GOT3 (cell line): ENCODE results near the gene RAPGEF1.

Source experiments
- DNase-seq: peaks from one replicate; lab custom pipeline; 2025; ENCODE audit warnings: mixed read lengths; lab: John Stamatoyannopoulos, UW

The RAPGEF1 gene

DNA sequence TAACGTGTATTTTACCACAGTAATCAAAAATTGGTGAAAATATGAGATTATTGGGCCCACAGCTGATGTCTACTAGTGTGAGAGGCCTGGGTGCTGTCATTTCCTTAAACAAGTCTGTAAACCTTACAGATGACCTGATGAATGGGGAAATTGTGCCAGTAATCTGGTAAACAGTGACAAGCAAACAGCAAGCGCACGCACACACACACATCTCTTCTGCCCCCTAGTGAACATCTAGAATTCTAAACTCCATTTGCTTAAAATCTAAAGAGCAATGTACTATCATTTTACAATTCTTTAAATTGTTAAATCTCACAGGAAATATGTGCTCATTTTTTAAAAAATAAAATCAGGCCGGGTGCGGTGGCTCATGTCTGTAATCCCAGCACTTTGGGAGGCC lies 7.5 kb upstream of the RAPGEF1 start:
- DNase-seq: no peak

DNA sequence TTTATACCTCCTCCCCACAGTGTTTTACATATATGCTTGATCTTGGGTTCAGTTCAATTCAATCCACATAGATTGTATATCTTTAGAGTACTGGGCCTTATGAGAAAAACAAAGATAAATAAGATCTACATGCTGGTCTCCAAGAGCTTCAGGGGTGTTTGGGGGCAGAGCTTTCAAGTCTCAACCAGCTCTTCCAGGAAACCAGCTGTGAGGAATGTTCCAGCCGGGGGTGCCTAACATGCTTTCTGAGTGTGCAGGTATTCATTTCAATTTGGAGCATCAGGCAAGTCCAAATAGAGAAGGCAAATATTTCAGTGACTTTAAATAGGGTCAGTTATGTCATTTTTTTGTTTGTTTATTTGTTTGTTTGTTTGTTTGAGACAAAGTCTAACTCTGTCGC lies 5.7 kb upstream of the RAPGEF1 start:
- DNase-seq: no peak

GRCh38 chr9:131744720-131745201 lies 4.9 kb upstream of the RAPGEF1 start:
- DNase-seq: no peak

- no peak for DNase-seq
Measured at GRCh38 chr9:131744171-131744719, 4.4 kb upstream of the RAPGEF1 start.

- DNase-seq: no peak
Measured at GRCh38 chr9:131743501-131743900, 3.6 kb upstream of the RAPGEF1 start.

GRCh38 chr9:131743096-131743495 lies 3.2 kb upstream of the RAPGEF1 start:
- DNase-seq: no peak

DNA sequence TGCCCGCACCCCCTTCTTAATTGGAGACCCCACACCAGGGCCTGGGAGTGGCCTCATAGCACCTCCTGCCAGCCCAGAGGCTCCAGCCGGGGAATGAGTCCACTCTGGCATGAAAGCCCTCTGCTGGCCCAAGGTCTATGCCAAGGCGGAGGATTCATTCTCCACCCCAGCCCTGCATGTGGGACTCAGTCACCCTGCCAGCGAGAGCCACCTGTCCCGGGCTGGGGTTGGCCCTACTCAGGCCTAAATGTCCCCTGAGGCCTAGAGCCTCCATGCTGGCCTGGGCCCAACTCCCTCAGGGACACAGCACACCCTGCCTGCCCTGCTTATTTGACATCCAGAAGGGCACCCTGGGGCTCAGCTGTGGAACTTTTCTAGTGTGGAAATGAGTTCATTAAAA lies 1.0 kb upstream of the RAPGEF1 start:
- DNase-seq: no peak

DNA sequence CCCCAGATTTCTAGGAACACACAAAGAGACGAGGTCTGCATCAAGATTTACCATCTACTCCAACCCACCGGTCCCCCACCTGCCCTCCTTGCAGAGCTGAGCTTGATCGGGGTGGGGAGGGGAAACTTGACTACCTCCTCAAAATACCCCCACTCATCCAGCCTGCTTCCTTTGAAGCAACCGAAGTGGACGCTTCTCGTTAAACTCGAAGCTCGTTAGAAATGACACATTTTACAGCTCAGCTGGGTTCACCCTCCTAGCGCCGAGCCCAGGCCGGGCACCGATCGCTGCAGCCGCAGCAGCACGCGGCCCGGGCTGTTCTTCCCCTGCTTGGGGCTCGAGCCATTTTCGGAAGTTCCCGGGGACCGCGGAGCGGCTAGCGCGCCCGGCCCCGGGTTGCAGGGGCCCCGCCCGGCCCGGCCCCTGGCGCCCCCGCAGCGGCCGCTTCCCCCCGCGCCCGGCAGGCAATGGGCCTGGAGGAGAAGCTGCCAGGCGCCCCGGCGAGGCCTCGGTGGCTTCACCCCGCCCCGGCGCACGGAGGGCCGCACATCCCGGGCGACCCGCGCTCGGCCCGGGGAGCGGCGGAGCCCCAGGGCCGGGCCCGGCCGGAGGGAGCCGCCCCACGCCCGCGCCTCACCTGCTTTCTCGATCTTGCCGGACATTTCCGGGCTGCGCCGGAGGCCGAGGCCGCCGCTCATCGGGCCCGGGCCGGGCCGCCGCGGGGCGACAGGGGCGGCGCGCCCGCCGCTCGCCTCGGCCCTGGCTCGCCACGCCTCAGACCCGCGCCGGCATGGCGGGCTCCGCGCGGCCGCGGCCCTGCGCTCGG lies 530 bp downstream of the RAPGEF1 start:
- DNase-seq: no peak

DNA sequence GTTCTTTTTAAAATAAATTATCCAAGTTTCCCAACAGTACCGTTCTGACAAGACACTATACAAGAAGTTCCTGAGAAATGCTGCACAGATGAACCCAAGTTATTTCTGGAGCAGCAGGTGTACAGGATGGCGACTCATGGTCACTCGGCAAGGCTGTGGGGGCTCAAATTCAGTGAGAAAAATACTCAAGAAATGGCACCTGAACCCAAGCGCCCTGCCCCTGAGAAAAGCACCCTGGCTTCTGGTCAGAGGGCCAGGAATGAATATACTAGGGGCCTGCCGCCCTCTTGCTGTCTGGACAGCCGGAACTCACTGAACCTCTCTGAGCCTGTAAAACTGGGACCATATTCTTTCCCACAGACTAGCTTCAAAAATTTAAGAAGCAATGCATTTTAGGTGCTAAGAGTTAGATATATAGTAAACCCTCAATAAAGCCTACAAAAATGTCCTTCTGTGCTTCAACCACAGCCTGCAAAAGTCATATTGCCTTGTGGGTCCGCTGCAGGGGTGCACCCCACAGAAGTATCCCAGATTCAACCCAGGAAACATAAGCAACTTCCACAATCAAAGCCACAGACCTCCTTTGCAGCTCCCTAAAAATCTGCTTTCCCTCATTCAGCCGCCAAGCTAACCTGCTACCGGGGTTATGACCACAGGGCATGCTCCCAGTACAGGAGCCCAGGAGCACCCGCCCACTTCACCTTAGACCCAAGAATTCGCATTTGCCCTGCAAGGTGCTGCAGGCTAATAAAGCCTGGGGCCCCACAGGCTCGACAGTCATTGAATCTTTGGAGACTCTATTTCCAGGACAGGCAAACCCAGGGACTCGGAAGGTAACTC lies 1.4 kb downstream of the RAPGEF1 start:
- DNase-seq: no peak

DNA sequence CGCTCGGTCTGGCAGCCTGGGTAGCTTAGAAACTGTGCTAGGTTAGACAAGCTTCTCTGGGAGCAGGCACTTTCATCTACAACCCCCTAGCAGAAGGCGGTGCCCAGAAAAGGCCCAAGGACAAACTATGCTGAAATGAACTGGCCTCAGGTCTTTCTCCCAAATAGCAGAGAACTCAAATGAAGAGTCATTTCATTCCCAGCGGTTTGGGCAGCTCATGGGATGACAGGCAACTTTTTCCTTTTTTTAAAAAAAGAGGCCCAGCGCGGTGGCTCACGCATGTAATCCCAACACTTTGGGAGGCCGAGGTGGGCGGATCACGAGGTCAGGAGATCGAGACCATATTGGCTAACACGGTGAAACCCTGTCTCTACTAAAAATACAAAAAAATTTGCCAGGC lies 2.5 kb downstream of the RAPGEF1 start:
- no peak for DNase-seq

- DNase-seq: no peak
Measured at GRCh38 chr9:131736431-131736830, 3.4 kb downstream of the RAPGEF1 start.

GRCh38 chr9:131735238-131736128 lies 4.4 kb downstream of the RAPGEF1 start:
- no peak for DNase-seq

DNA sequence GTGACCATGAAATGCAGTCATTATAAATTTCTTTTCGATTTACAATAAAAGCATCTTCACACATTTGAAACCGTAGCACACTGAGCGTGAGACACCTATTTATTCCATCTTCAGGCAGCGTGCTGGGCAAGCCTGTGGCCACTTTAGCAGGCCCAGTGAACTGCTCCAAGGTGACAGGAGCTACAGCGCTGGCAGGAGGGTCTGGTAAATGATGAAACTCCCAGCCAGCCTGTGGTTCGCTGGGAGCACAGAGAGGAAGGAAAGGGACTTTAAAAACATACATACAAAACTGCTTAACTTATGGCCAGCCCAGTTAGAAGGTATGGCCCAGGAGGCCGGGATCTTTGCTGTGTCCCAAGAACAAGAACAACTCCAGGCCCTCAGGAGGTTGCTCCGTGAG lies 5.1 kb downstream of the RAPGEF1 start:
- no peak for DNase-seq

DNA sequence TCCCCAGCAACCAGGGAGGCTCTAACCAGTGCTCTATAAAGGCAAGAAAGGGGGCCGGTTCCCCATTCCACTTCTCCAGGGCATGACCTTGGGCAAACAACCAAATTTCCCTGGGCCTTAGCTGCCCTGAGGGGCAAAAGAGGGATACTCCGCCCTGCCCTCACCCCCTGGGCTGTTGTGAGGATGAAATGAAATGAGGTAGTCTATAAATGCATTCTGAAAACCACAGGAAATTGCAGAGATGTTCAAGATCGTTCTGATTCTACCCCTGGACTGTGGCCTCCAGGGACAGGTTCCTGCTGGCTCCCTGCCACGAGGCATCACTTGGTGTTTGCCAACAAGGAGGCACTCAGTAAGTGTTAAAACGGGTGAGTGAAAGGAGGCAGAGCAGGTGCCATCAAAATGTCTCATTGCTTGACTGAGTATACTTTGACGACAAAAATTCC lies 5.7 kb downstream of the RAPGEF1 start:
- DNase-seq: no peak

DNA sequence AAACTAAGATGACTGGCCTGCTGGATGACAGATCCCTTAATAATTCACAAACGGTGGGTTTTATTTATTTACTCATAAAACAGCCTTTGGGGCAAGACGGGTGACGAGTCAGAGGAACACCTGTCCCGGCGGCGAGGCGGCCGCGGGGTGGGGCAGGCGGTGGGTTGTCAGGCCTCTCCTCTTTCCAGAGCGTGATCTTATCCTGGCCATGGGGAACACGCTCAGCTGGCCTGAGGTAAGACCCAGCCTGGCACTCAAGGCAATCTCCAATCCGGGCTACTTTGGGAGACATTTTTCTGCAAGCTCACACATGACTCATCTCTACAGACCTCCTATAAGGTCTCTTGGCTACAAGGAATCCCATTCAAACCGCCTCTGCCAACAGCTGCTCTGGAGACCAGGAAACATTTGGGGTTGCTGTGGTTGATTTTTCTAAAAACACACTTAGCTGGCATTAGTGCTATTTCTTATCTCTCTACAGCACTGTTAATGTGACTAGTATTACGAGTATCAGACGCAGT lies 6.3 kb downstream of the RAPGEF1 start:
- no peak for DNase-seq

DNA sequence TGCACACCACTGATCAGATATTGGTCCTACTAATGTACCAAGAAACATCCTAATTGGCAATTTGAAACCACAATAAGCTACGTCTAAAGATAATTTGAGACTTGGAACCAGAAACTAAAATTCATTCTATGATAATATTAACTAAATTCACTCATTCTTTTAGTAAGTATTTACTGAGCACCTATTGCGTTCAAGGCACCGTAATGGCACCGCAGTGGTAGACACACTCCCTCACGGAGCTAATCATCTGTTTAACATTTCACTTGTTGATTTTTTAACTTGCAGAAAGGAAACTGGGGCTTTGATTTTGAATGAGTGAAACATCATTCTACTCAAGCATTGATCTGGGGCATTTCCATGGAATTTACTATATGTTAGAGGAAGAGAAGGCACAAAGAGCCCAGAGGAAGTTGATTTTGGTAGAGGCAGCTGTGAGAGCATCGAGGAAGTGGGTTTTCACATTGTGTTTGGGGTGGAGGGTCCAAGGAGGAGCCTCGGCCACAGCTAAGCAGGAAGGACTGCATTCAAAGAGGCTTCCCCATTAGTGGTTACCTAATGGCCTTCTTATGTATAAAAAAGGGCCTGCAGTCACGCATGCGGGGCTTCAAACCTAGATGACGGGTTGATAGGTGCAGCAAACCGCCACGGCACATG lies 7.1 kb downstream of the RAPGEF1 start:
- DNase-seq: no peak

DNA sequence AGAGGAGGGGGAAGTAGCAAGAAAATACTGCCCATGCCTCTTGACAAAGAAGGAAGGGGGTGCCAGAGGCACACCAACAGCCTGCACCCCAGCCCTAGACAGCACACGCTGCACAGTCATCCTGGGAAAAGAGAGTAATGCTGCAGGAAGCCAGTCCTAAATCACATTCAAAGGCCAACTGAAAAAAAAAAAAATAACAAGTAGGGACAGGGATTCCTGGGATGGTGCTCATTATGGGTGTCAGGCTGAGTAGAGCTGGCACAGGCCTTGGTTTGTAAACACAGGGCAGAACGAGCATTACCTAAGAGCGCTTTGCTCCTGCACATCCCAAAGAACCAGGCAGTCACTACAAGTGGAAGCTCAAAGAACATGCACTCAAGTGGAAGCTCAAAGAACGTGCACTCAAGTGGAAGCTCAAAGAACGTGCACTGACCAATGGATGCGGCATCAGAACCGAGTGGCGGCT lies 7.8 kb downstream of the RAPGEF1 start:
- DNase-seq: no peak

DNA sequence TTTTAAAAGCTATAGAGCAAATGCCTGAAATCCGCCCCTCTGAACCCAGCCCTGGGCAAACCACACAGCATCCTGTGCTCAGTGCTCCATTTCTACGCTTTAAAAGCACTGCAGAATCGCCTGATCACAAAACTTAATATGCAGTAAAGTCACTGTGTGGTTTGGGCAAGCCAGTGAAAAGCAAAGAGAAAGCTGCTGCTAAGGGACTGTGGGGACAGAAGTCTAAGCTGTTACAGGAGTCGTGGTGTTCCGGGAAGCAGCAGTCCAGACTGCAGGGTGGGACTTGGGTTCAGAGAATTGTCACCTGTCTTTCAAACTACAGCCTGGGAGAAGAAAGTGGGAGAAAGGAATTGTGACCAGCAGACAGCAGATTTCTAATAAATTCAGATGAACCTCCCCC lies 8.2 kb downstream of the RAPGEF1 start:
- no peak for DNase-seq

GRCh38 chr9:131731237-131731636 lies 8.6 kb downstream of the RAPGEF1 start:
- DNase-seq: no peak

- DNase-seq: no peak
Measured at GRCh38 chr9:131728961-131729360, 10.9 kb downstream of the RAPGEF1 start.

DNA sequence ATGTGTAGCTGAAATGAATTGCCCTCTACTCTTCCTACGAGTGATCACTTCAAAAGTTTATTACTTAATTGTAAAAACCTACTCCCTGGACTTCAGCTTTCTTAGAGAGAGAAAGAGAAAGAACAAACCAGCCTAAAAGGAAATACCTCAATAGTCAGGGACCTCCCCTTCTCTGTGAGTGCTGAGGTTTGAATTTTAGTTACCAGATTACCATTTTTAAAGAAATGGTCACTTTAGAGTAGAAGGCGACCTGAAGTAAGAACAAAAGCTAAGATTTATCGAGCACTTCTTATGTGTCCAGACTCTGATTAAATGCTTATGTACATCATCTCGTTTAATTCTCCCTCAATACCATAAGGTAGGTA lies 11.3 kb downstream of the RAPGEF1 start:
- no peak for DNase-seq
